Measurements from ENCODE around the gene ONECUT1.
A peak's percentile ranks its signal among the peaks of the same experiment; 100 is the strongest.

The ONECUT1 gene

GRCh38 chr15:52730594-52730993, 59.5 kb downstream of the ONECUT1 start:
- DNase-seq: no peak

- DNase-seq: peak; percentile 58
Observed at GRCh38 chr15:52730173-52730572, 60.0 kb downstream of the ONECUT1 start.

DNA sequence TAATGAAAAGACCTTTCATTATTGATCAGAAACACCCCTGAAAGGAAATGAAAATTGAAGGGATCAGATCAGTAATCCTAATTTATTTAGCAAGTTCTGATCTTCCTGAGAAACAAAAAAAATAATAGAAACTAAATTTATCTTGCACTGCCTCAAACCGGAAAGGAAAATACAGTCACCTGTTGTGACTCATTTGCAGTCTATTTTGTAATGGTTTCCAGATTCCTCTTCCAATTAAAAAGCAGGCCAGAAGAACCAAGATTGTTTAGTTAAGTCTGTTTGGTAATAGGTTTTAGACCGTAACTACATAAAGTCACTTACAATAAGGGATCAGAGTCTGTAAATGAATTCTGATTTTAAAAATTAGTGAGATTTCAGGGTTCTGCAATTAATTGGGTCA, 61.2 kb downstream of the ONECUT1 start:
- no peak for DNase-seq

DNA sequence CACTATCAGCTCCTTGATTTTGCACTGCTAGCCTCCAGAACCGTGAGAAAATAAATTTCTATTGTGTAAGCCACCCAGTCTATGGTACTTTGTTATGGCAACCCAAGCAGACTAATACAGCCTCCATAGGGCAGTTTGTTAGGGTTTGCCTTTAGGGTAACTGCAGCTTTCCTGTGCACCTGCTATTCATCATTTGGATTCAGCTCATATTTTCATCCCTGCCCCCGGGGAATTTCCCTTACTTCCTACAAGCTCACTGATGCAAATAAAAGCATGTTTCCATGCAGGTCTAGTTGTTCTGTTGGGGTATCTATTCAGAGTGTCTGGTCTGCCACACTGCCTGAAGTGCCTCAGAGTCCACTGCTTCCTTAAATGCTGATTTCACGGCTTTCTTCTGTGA, 62.3 kb downstream of the ONECUT1 start:
- DNase-seq: no peak

GRCh38 chr15:52726195-52726594, 63.9 kb downstream of the ONECUT1 start:
- DNase-seq: no peak

GRCh38 chr15:52718551-52718950, 71.6 kb downstream of the ONECUT1 start:
- no peak for DNase-seq

GRCh38 chr15:52717924-52718323, 72.2 kb downstream of the ONECUT1 start:
- DNase-seq: no peak

DNA sequence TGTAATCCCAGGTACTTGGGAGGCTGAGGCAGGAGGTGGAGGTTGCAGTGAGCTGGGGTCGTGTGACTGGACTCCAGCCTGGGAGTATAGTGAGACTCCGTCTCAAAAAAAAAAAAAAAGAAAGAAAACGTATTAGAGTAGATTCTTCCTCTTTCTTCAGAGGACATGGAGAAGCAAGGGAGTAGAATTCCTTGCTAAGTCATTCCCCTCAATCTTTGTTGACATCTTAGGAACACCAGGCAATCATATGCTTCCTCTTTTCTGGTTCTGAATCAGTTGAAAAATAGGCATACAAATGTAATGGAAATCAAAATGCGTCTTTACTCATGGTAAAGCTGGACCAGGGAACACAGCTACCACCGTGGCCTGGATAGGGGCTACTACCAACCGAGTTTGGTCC, 72.7 kb downstream of the ONECUT1 start:
- no peak for DNase-seq

- DNase-seq: no peak
Observed at GRCh38 chr15:52716536-52716935, 73.6 kb downstream of the ONECUT1 start.

GRCh38 chr15:52715411-52715810, 74.7 kb downstream of the ONECUT1 start:
- no peak for DNase-seq

- no peak for DNase-seq
Observed at GRCh38 chr15:52714968-52715367, 75.2 kb downstream of the ONECUT1 start.

DNA sequence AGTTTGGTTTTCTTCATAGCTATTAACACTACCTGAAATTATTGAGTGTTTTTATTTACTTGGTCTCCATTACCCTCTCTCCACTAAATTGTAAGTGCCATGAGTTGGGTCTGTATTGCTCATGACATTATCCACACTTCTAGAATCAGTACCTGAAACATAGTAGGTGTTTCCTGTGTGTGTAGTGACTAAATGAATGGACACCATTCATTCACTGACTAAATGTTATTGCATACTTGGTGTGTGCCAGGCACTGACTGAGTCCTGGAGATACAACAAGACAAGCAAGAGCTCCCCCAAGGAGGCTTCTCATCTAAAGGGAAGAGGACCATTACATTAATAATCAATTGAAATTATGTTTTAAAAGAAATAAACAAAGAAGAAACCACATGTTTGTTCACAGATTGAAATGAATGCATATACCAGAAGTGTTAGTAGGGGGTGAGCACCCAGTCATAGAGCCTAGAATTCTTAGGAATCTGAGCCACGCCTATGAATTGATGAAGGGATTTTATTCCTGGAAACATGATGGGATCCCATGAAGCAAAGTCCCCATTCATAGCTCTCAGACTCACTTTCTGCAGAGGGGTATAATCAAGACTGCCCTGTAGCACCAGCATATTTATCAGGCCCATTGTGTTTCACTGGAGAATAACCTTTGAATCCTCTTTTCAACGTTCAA, 79.3 kb downstream of the ONECUT1 start:
- no peak for DNase-seq

- no peak for DNase-seq
Observed at GRCh38 chr15:52710050-52710707, 80.0 kb downstream of the ONECUT1 start.

- no peak for DNase-seq
Observed at GRCh38 chr15:52709187-52709981, 80.8 kb downstream of the ONECUT1 start.
